Muscle layer of duodenum (tissue), 2 donors: ENCODE data around the gene SBF2.
"Not testable (repeated sequence)": the region's sequence is repeated elsewhere in the genome, so short reads cannot be mapped to it uniquely, and the experiment has no call there.

Experiments used
- H3K27ac ChIP-seq: one replicate; pipeline ENCODE4 v1.7.0; 2013; ENCODE audit warnings: mild to moderate bottlenecking, low read length
- H3K27me3 ChIP-seq: one replicate; pipeline ENCODE4 v1.7.0; 2013; ENCODE audit warnings: low read depth, mild to moderate bottlenecking, control low read depth, low read length
- H3K36me3 ChIP-seq, 2 donors: one replicate each; pipeline ENCODE4 v1.7.0; 2013; ENCODE audit warnings: low read length in 2 of 2, control low read depth in 1 of 2, mild to moderate bottlenecking in 1 of 2; ENCODE audit not compliant: insufficient read depth in 2 of 2, control insufficient read depth in 1 of 2
- H3K4me1 ChIP-seq, 2 donors: one replicate each; pipeline ENCODE4 v1.7.0; 2013; ENCODE audit warnings: low read length in 2 of 2, mild to moderate bottlenecking in 2 of 2, control low read depth in 1 of 2, moderate library complexity in 1 of 2; ENCODE audit not compliant: insufficient read depth in 2 of 2, control insufficient read depth in 1 of 2
- H3K4me3 ChIP-seq, 2 donors: one replicate each; pipeline ENCODE4 v1.7.0; 2013; ENCODE audit warnings: low read length in 2 of 2, low read depth in 1 of 2, mild to moderate bottlenecking in 1 of 2
- H3K9me3 ChIP-seq, 2 donors: one replicate each; pipeline ENCODE4 v1.7.0; 2013; ENCODE audit warnings: low read length in 2 of 2, control low read depth in 1 of 2, mild to moderate bottlenecking in 1 of 2; ENCODE audit not compliant: control insufficient read depth in 1 of 2
- donor health status: healthy.

The SBF2 gene

DNA sequence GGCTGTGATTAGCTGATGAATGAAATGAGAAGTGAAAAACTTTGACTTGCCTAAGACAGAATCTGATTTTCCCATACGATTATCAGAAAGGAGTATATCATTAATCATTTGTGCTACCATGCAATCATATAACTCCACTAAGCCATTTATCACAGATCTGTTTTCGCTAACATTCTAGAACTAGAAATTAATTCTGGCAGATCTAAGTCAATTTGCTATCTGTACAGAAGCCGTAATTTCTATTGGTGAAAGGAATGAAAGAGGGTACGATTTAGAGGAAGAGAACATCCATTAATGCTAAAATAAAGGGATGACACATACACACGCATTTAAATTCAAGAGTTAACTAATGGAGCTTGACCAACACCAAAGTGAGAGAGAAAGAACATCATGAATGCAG lies 201.6 kb downstream of the SBF2 start:
- Histone ChIP-seq H3K9me3 (no peaks in the 10 kb centered on the region), H3K27ac (no peak overlapping the region), H3K4me3 (no peak overlapping the region), H3K36me3 (no peaks in the 10 kb centered on the region), H3K27me3 (no peaks in the 10 kb centered on the region), H3K4me1 (peaks cover 0 to 1% of the 10 kb centered on the region in 2 donors)

DNA sequence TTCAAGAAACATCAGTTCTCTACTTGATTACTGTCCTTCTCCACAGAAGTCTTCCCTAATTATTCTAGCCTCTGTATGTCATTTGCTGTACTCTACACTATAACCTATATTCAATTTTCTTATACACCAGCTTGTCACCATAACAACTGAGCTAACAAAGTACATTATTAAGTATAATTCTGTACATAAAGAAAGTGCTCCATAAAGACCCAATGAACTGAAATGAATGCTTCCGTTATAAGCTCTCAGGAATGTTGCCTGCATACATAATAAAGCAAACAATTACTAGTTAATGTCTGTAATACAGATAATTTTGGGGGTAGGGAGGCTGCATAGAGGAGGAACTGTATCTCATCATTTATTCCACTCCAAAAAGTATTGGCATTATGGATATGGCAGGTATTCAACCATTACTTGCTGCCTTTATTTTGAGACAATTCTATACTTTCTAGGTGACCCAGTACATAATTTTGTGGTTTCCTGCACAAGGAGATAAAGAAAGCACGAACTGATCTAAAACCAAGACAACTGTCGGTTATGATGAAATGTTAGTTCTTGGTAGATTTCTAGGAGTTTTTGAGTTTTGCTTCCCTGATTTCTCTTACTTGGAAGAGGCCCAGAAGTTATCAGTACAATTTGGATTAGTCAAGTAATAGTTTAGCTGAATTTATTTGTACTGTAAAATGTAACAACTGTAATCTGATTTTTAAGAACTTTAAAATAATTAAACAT lies 202.5 kb downstream of the SBF2 start:
- Histone ChIP-seq H3K9me3 (no peaks in the 10 kb centered on the region), H3K4me1 (peaks cover 5 to 11% of the 10 kb centered on the region in 2 donors)

DNA sequence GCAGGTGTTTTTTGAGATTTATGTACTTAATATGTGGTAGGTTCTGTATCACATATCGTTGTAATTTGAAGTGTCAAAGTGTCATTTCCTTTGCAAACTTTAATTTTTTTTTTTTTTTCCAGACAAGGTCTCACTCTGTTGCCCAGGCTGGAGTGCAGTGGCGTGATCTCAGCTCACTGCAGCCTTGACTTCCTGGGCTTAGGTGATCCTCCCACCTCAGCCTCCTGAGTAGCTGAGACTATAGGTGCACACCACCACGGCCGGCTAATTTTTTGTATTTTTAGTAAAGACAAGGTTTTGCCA lies 206.1 kb downstream of the SBF2 start:
- H3K36me3 ChIP-seq, H3K27me3 ChIP-seq, H3K4me3 ChIP-seq, H3K27ac ChIP-seq, H3K9me3 ChIP-seq: not testable (repeated sequence)
- peaks cover 8 to 11% of the 10 kb centered on the region in 2 donors for H3K4me1 ChIP-seq

More for the DNA sequence above, 202.5 kb downstream of the SBF2 start:
- no peak overlapping the region for H3K27ac ChIP-seq
- no peaks in the 10 kb centered on the region for H3K27me3 ChIP-seq
- no peak overlapping the region for H3K4me3 ChIP-seq
- no peaks in the 10 kb centered on the region for H3K36me3 ChIP-seq

DNA sequence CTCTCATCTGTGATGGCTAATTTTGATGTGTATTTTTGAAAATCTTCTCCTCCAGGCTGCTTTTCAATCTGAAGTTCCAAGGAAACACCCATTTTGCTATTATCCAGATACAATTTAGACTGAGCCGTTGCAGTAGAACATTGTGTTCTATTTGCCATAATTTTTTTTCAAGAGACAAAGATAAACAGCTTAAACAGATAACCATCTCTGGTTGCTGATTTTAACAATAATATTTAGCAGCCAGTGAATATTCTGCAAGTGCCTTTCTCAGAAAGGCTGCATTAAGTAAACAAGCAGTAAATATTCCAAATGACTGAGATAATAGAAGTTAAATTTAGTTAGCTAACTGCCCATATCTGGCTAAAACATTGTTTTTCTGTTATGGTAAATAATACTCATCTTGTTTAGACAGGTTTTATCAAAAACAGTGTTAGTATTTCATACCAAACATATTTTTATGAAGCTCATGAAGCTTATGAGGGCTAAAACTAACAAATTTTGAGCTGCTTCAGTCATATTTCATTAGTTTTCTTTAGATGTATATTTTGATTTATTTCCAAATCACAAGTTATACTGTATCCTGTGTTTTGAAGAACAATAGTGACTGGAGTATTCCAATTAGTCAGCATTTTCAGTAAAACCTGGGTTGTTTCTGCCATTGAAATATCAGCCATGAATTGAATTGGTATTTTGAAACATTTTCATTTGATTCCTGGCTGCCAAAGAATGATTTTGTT lies 206.7 kb downstream of the SBF2 start:
- peaks cover 8 to 11% of the 10 kb centered on the region in 2 donors for H3K4me1 ChIP-seq
- no peak overlapping the region for H3K27ac ChIP-seq

DNA sequence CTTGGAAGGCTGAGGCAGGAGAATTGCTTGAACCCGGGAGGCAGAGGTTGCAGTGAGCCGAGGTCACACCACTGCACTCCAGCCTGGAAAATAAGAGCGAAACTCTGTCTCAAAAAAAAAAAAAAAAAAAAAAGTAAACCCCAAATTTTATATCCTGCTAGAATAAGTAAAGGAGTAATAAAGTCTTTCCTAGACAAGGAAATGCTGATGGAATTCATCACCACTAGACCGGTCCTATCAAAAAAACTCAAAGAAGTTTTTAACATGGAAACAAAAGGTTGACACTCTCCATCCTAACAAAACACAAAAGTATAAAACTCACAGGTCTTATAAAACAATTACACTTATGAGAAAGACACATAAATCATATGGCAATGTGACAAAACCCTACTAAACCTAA lies 213.9 kb downstream of the SBF2 start:
- Histone ChIP-seq H3K4me1 (peaks cover 0 to 8% of the 10 kb centered on the region in 2 donors), H3K27ac (no peak overlapping the region)

More for the DNA sequence above, 206.7 kb downstream of the SBF2 start:
- Histone ChIP-seq H3K27me3 (no peaks in the 10 kb centered on the region), H3K36me3 (peaks cover 0 to 4% of the 10 kb centered on the region in 2 donors), H3K4me3 (no peak overlapping the region), H3K9me3 (peaks cover 0 to 7% of the 10 kb centered on the region in 2 donors)

DNA sequence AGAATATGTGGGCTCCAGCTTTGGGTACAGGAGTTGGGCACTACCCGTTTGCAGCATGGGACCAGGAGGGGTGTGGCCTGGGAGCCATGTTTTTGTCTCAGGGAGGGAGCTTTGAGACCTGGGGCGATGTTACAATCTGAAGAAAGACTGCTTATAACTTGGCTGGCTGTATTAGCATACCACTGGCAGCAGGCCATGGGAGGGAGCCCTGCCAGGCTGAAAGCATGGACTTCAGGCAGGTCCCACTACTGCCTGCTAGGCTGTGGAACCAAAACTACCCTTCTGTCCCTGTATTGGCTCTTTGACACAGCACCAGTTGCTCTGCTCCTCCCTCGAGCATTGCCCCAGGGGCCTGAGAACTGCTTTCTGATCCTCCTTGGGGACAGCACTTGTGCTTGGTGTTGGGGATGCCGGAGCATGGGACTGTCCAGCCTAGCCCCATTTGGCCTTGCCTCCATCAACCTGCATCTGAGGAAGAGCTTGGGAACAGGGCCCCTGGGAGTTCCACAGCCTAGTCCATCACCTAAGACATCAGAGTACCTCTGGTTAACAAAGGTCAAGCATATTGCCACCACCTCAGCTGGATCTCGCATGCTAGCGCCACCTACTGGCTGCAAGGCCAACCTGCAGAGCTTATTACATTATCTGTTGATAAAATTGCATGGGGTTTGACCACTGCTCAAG lies 217.4 kb downstream of the SBF2 start:
- Histone ChIP-seq H3K4me3 (no peak overlapping the region), H3K4me1 (peaks cover 0 to 8% of the 10 kb centered on the region in 2 donors), H3K27me3 (no peaks in the 10 kb centered on the region), H3K9me3 (peaks cover 0 to 19% of the 10 kb centered on the region in 2 donors), H3K27ac (no peak overlapping the region), H3K36me3 (no peaks in the 10 kb centered on the region)

More for the DNA sequence above, 213.9 kb downstream of the SBF2 start:
- H3K9me3 ChIP-seq = peaks cover 0 to 27% of the 10 kb centered on the region in 2 donors
- H3K36me3 ChIP-seq = peaks cover 0 to 4% of the 10 kb centered on the region in 2 donors
- H3K4me3 ChIP-seq = no peak overlapping the region
- H3K27me3 ChIP-seq = no peaks in the 10 kb centered on the region

DNA sequence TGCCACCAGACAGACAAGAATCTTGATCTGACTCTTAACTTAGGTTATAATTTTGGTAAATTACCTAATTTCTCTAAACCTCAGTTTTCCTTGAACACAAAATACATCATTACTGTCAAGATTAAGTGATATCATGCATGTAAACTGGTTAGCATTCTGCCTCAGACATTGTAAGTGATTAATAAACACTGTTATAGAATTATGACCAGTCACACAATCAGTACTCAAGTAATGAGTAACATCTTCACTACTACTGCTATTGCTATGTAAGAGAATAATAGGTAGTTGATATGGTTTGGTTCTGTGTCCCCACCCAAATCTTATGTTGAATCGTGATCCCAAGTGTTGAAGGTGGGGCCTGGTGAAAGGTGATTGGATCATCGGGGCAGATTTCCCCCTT lies 218.9 kb downstream of the SBF2 start:
- Histone ChIP-seq H3K27ac (no peak overlapping the region), H3K36me3 (no peaks in the 10 kb centered on the region), H3K27me3 (no peaks in the 10 kb centered on the region), H3K4me3 (no peak overlapping the region), H3K9me3 (peaks cover 0 to 14% of the 10 kb centered on the region in 2 donors), H3K4me1 (peaks cover 0 to 8% of the 10 kb centered on the region in 2 donors)

DNA sequence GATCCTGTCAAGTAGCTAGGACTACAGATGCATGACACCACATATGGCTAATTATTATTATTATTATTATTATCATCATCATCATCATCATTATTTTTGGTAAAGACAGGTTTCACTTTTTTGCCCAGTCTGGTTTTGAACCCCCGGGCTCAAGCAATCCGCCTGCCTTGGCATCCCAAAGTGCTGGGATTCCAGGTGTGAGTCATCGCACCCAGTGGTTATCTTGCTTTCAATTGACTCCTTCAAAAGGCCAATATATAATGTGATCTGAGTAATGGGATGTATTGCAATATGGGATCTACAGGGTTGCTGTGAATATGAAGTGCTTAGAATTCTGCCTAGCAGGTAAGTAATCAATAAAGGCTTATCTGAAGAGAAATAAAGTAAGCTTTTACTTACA lies 221.2 kb downstream of the SBF2 start:
- H3K4me3 ChIP-seq = no peak overlapping the region
- no peaks in the 10 kb centered on the region for H3K36me3 ChIP-seq
- H3K27ac ChIP-seq = no peak overlapping the region
- H3K9me3 ChIP-seq = no peaks in the 10 kb centered on the region
- H3K4me1 ChIP-seq = peaks cover 0 to 8% of the 10 kb centered on the region in 2 donors
- no peaks in the 10 kb centered on the region for H3K27me3 ChIP-seq

DNA sequence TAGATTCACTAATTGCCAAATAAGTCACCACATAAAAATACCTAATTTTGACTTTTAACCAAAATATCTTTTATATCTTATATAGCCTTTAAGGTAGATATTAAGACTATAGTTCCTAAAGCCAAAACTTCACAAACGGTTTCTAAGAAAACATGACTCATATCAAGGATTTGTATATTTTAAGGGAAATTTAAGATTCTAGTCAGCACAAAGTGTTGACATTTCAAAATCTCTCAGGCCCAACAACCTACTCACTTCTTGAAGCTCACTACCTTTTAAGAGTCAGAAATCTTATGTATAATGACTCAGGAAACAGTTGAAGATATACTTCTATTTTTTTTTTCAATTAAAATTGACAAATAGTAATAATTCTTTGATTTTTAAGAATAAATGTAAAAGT lies 221.9 kb downstream of the SBF2 start:
- Histone ChIP-seq H3K27me3 (no peaks in the 10 kb centered on the region), H3K9me3 (no peaks in the 10 kb centered on the region), H3K4me3 (no peak overlapping the region), H3K36me3 (no peaks in the 10 kb centered on the region), H3K27ac (no peak overlapping the region), H3K4me1 (peaks cover 0 to 8% of the 10 kb centered on the region in 2 donors)

DNA sequence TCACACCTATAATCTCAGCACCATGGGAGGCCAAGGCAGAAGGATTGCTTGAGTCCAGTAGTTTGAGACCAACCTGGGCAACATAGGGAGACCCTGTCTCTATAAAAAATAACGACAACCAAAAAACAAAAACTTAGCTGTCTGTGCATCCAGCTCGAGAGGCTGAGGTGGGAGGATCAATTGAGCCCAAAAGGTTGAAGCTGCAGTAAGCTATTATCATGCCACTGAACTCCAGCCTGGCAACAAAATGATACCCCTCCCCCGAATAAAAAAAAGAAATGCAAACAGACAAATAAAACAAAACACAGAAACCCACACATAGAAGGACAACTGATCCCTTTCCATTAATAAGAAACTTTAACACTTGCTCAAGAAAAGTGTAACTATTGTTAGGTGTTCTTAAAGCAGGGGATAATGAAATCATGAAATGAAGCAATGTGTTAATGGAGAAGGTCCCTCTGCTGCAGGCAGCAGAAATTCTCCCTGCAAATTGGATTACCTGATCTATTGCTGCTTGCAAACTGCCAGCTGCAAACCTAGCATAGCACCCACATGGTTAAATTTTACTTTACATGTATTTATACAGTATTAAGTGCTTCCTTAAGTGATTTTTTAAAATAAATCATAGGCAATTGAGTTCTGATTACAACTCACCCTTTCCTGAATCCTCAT lies 226.3 kb downstream of the SBF2 start:
- no peaks in the 10 kb centered on the region for H3K9me3 ChIP-seq
- no peaks in the 10 kb centered on the region for H3K36me3 ChIP-seq
- no peak overlapping the region for H3K27ac ChIP-seq

DNA sequence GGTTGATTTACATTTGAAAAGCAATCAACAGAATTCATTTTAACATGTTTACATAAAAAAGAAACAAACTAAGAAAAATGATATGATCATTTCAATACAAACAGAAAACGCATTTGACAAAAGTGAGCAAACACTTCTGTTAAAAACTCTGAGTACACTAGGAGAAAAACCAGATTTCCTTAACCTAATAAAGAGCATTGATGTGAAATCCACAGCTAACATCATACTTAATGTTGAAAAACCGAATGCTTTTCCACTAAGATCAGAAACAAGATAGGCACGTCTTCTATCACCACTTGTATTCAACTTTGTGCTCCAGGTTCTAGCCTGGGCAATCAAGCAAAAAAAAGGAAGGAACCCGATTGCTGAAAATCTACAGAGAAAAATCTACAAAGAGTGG lies 227.6 kb downstream of the SBF2 start:
- Histone ChIP-seq H3K9me3 (peaks cover 0 to 4% of the 10 kb centered on the region in 2 donors), H3K4me1 (no peaks in the 10 kb centered on the region), H3K4me3 (no peak overlapping the region), H3K27me3 (no peaks in the 10 kb centered on the region), H3K36me3 (no peaks in the 10 kb centered on the region), H3K27ac (no peak overlapping the region)

More for the DNA sequence above, 226.3 kb downstream of the SBF2 start:
- Histone ChIP-seq H3K27me3 (no peaks in the 10 kb centered on the region), H3K4me3 (no peak overlapping the region), H3K4me1 (no peaks in the 10 kb centered on the region)
